Epidermal melanocyte (primary cell): ENCODE measurements around the gene LOXHD1.

Source experiments
- DNase-seq: peaks from one replicate; pipeline ENCODE4 v3.0.0; 2011; ENCODE audit warnings: low spot score; ENCODE audit not compliant: insufficient read length

The LOXHD1 gene

GRCh38 chr18:46452820-46453219 lies 204.2 kb downstream of the LOXHD1 start:
- DNase-seq, result no peak

GRCh38 chr18:46449499-46449898 lies 207.5 kb downstream of the LOXHD1 start:
- DNase-seq, result no peak

GRCh38 chr18:46449033-46449432 lies 208.0 kb downstream of the LOXHD1 start:
- no peak for DNase-seq

GRCh38 chr18:46448347-46448746 lies 208.7 kb downstream of the LOXHD1 start:
- no peak for DNase-seq

GRCh38 chr18:46447792-46448191 lies 209.2 kb downstream of the LOXHD1 start:
- DNase-seq, result no peak

GRCh38 chr18:46447323-46447722 lies 209.7 kb downstream of the LOXHD1 start:
- no peak for DNase-seq

- DNase-seq, result no peak
Observed at GRCh38 chr18:46445522-46446313, 211.3 kb downstream of the LOXHD1 start.

- DNase-seq, result no peak
Observed at GRCh38 chr18:46439037-46439436, 218.0 kb downstream of the LOXHD1 start.

- no peak for DNase-seq
Observed at GRCh38 chr18:46437061-46437460, 220.0 kb downstream of the LOXHD1 start.

GRCh38 chr18:46436621-46437020 lies 220.4 kb downstream of the LOXHD1 start:
- DNase-seq, result no peak

GRCh38 chr18:46435031-46435430 lies 222.0 kb downstream of the LOXHD1 start:
- DNase-seq, result no peak

- no peak for DNase-seq
Observed at GRCh38 chr18:46434629-46435028, 222.4 kb downstream of the LOXHD1 start.

GRCh38 chr18:46433121-46433826 lies 223.7 kb downstream of the LOXHD1 start:
- DNase-seq, result no peak

- DNase-seq, result no peak
Observed at GRCh38 chr18:46431522-46432171, 225.4 kb downstream of the LOXHD1 start.

- DNase-seq, result no peak
Observed at GRCh38 chr18:46429649-46430224, 227.3 kb downstream of the LOXHD1 start.

GRCh38 chr18:46429130-46429529 lies 227.9 kb downstream of the LOXHD1 start:
- DNase-seq, result no peak

GRCh38 chr18:46428368-46428767 lies 228.7 kb downstream of the LOXHD1 start:
- no peak for DNase-seq

GRCh38 chr18:46427216-46427995 lies 229.6 kb downstream of the LOXHD1 start:
- no peak for DNase-seq
